DND-41 (cell line): ENCODE measurements around the gene CDCA8.

Source experiments
- EZH2 ChIP-seq: IDR thresholded peaks from 3 replicates; pipeline ENCODE4 v1.6.1; 2012; ENCODE audit warnings: borderline replicate concordance, low read depth, mild to moderate bottlenecking, moderate library complexity, low read length, inconsistent platforms; ENCODE audit not compliant: severe bottlenecking
- TF ChIP-seq, protein P1 (sequence below): IDR thresholded peaks from 2 replicates; pipeline ENCODE4 v1.5.1; 2012; ENCODE audit warnings: borderline replicate concordance, low read length, moderate library complexity, mild to moderate bottlenecking; ENCODE audit not compliant: poor library complexity, severe bottlenecking; ENCODE audit errors: extremely low read depth

DNA sequence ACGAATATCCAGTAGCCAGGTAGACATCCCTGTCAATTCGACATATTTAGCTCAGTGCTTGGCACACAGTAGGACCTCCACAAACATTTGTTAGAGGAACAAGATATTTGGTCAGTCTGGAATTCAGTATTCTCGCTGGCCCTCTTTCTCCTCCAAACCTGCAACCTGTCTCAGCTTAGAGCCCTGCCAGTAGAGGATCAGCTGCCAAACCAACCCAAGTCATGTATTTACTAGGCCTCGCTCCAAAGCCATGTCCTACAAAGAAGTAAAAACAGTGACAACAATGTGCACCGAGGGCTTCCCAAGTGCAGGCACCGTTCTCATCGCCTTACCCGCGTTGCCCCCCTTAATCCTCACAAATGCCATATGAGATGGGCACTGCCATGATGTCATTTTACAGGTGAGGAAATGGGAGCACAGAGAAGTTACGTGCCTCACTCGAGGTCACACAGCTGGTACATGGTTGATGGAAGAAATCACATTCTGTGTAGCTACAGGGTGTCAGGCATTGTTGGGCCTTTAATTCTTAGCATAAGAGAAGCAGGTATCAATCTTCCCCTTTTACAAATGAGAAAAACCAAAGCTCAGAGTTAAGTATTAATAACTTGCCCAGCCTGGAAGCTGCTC is 26.0 kb upstream of the CDCA8 start:
- TF ChIP-seq, protein P1, sequence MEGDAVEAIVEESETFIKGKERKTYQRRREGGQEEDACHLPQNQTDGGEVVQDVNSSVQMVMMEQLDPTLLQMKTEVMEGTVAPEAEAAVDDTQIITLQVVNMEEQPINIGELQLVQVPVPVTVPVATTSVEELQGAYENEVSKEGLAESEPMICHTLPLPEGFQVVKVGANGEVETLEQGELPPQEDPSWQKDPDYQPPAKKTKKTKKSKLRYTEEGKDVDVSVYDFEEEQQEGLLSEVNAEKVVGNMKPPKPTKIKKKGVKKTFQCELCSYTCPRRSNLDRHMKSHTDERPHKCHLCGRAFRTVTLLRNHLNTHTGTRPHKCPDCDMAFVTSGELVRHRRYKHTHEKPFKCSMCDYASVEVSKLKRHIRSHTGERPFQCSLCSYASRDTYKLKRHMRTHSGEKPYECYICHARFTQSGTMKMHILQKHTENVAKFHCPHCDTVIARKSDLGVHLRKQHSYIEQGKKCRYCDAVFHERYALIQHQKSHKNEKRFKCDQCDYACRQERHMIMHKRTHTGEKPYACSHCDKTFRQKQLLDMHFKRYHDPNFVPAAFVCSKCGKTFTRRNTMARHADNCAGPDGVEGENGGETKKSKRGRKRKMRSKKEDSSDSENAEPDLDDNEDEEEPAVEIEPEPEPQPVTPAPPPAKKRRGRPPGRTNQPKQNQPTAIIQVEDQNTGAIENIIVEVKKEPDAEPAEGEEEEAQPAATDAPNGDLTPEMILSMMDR: no peak
- no peak for TF ChIP-seq EZH2
